ENCODE measurements around the gene CRKL. TPM values are rescaled to one million over a fixed set of nuclear protein-coding genes. Genes with fewer than 3 reads are reported as not detected.

Gene CRKL
- total and polyA plus RNA-seq, 12 donors: 19.2 to 76.9 (median 54.4) TPM

GRCh38 chr22:20992456-20993303 is 75.5 kb downstream of the CRKL start:
- no peak for TF ChIP-seq CTCF (IDR thresholded peaks at IDR 0.05)
- no peak for ATAC-seq
- H3K4me3 ChIP-seq: no peak overlapping the region
- WGBS, 2 donors: 91 to 92% methylated on average over 21 of the region's 21 CpGs
- no peaks in the 10 kb centered on the region for H3K4me1 ChIP-seq
- peaks cover 0 to 93% (median 31%) of the 10 kb centered on the region in 9 donors for H3K36me3 ChIP-seq
- no peaks in the 10 kb centered on the region for H3K27me3 ChIP-seq
- H3K9me3 ChIP-seq: no peaks in the 10 kb centered on the region
- no peak for DNase-seq
- intact Hi-C loops (cut with DNase I): no loop called here
- H3K27ac ChIP-seq: no peak overlapping the region

- no peaks in the 10 kb centered on the region for H3K9me3 ChIP-seq
- no peaks in the 10 kb centered on the region for H3K27me3 ChIP-seq
- no peak overlapping the region for H3K27ac ChIP-seq
- H3K4me1 ChIP-seq: no peaks in the 10 kb centered on the region
- H3K4me3 ChIP-seq: no peak overlapping the region
- intact Hi-C loops (cut with DNase I): no loop called here
- 94 to 95% methylated on average over 29 of the region's 29 CpGs for WGBS, 2 donors
- no peak for DNase-seq
- H3K36me3 ChIP-seq: peaks cover 0 to 93% (median 29%) of the 10 kb centered on the region in 9 donors
- TF ChIP-seq CTCF (IDR thresholded peaks at IDR 0.05): no peak
- no peak for ATAC-seq
These were observed 76.3 kb downstream of the CRKL start for GRCh38 chr22:20993304-20994127.

- intact Hi-C loops (cut with DNase I): no loop called here
- no peak for DNase-seq
These were observed 77.1 kb downstream of the CRKL start for GRCh38 chr22:20994128-20994901.

More at GRCh38 chr22:20994128-20994901, 77.1 kb downstream of the CRKL start:
- no peak overlapping the region for H3K27ac ChIP-seq
- H3K9me3 ChIP-seq: no peaks in the 10 kb centered on the region
- H3K4me1 ChIP-seq: peaks cover 0 to 2% (median 0%) of the 10 kb centered on the region in 9 donors
- no peak for ATAC-seq
- H3K27me3 ChIP-seq: no peaks in the 10 kb centered on the region
- 93 to 95% methylated on average over 30 of the region's 30 CpGs for WGBS, 2 donors
- no peak overlapping the region for H3K4me3 ChIP-seq
- no peak for TF ChIP-seq CTCF (IDR thresholded peaks at IDR 0.05)
- H3K36me3 ChIP-seq: peaks cover 0 to 96% (median 31%) of the 10 kb centered on the region in 9 donors
